Measurements from ENCODE around the gene MEF2D.
A peak's percentile ranks its signal among the peaks of the same experiment; 100 is the strongest.

MEF2D gene

GRCh38 chr1:156439777-156440183 is 60.8 kb downstream of the MEF2D start:
- DNase-seq, result no peak

GRCh38 chr1:156439036-156439776 is 61.4 kb downstream of the MEF2D start:
- DNase-seq, result no peak

- DNase-seq, result no peak
Observed at GRCh38 chr1:156438278-156438987, 62.1 kb downstream of the MEF2D start.

GRCh38 chr1:156437037-156437867 is 63.3 kb downstream of the MEF2D start:
- DNase-seq, result no peak

GRCh38 chr1:156436141-156437036 is 64.2 kb downstream of the MEF2D start:
- DNase-seq, result no peak

GRCh38 chr1:156435545-156436140 is 64.9 kb downstream of the MEF2D start:
- peak in 2 of 6 experiments; percentile 14 to 51 for DNase-seq

- no peak for DNase-seq
Observed at GRCh38 chr1:156434989-156435544, 65.5 kb downstream of the MEF2D start.

- no peak for DNase-seq
Observed at GRCh38 chr1:156433602-156434001, 67.0 kb downstream of the MEF2D start.

GRCh38 chr1:156433032-156433431 is 67.5 kb downstream of the MEF2D start:
- no peak for DNase-seq

- no peak for DNase-seq
Observed at GRCh38 chr1:156432669-156433018, 67.9 kb downstream of the MEF2D start.

- no peak for DNase-seq
Observed at GRCh38 chr1:156431769-156432668, 68.6 kb downstream of the MEF2D start.

GRCh38 chr1:156431366-156431765 is 69.2 kb downstream of the MEF2D start:
- no peak for DNase-seq

GRCh38 chr1:156430866-156431265 is 69.7 kb downstream of the MEF2D start:
- no peak for DNase-seq

- no peak for DNase-seq
Observed at GRCh38 chr1:156430303-156430702, 70.3 kb downstream of the MEF2D start.

- no peak for DNase-seq
Observed at GRCh38 chr1:156429313-156430060, 71.1 kb downstream of the MEF2D start.

- DNase-seq, result no peak
Observed at GRCh38 chr1:156428746-156429288, 71.8 kb downstream of the MEF2D start.

- no peak for DNase-seq
Observed at GRCh38 chr1:156427957-156428356, 72.6 kb downstream of the MEF2D start.

GRCh38 chr1:156425943-156426342 is 74.6 kb downstream of the MEF2D start:
- no peak for DNase-seq

GRCh38 chr1:156424806-156425432 is 75.7 kb downstream of the MEF2D start:
- no peak for DNase-seq

Measured in stimulated activated naive CD4-positive, alpha-beta T cell (primary cell).